Stimulated activated naive CD4-positive, alpha-beta T cell treated with Interleukin-2 at 50 U/mL for 16 hours (primary cell): Measurements from ENCODE around the gene OCA2.

Experiments used
- DNase-seq: peaks from one replicate; lab custom pipeline; 2025; lab: John Stamatoyannopoulos, UW

OCA2 gene

GRCh38 chr15:27936164-27936563, 163.0 kb downstream of the OCA2 start:
- DNase-seq = no peak

GRCh38 chr15:27935328-27935727, 163.8 kb downstream of the OCA2 start:
- DNase-seq = no peak

GRCh38 chr15:27934782-27935181, 164.3 kb downstream of the OCA2 start:
- DNase-seq = no peak

- no peak for DNase-seq
Observed at GRCh38 chr15:27933562-27933961, 165.6 kb downstream of the OCA2 start.

- no peak for DNase-seq
Observed at GRCh38 chr15:27932600-27932999, 166.5 kb downstream of the OCA2 start.

- DNase-seq = no peak
Observed at GRCh38 chr15:27928386-27928785, 170.7 kb downstream of the OCA2 start.

- DNase-seq = no peak
Observed at GRCh38 chr15:27912283-27912682, 186.8 kb downstream of the OCA2 start.

GRCh38 chr15:27906802-27907201, 192.3 kb downstream of the OCA2 start:
- no peak for DNase-seq

- no peak for DNase-seq
Observed at GRCh38 chr15:27903405-27903804, 195.7 kb downstream of the OCA2 start.

GRCh38 chr15:27902680-27903385, 196.3 kb downstream of the OCA2 start:
- DNase-seq = no peak

- DNase-seq = no peak
Observed at GRCh38 chr15:27899583-27900285, 199.4 kb downstream of the OCA2 start.

GRCh38 chr15:27897481-27897880, 201.6 kb downstream of the OCA2 start:
- DNase-seq = no peak

GRCh38 chr15:27894645-27895044, 204.5 kb downstream of the OCA2 start:
- no peak for DNase-seq

GRCh38 chr15:27889258-27889657, 209.9 kb downstream of the OCA2 start:
- DNase-seq = no peak

- DNase-seq = no peak
Observed at GRCh38 chr15:27885201-27885600, 213.9 kb downstream of the OCA2 start.

GRCh38 chr15:27884726-27885125, 214.4 kb downstream of the OCA2 start:
- DNase-seq = no peak

- no peak for DNase-seq
Observed at GRCh38 chr15:27878841-27879240, 220.3 kb downstream of the OCA2 start.

GRCh38 chr15:27873828-27874227, 225.3 kb downstream of the OCA2 start:
- DNase-seq = no peak

- DNase-seq = no peak
Observed at GRCh38 chr15:27873039-27873438, 226.1 kb downstream of the OCA2 start.

GRCh38 chr15:27872355-27872754, 226.8 kb downstream of the OCA2 start:
- no peak for DNase-seq

GRCh38 chr15:27871902-27872260, 227.2 kb downstream of the OCA2 start:
- DNase-seq = no peak

GRCh38 chr15:27871078-27871901, 227.8 kb downstream of the OCA2 start:
- no peak for DNase-seq

- DNase-seq = no peak
Observed at GRCh38 chr15:27870320-27870719, 228.8 kb downstream of the OCA2 start.
